ENCODE measurements around the gene VAV2. TPM values are rescaled to one million over a fixed set of nuclear protein-coding genes. Genes with fewer than 3 reads are reported as not detected.

VAV2 gene
- total and polyA plus RNA-seq, 12 donors = 3.3 to 96.2 (median 31.2) TPM

DNA sequence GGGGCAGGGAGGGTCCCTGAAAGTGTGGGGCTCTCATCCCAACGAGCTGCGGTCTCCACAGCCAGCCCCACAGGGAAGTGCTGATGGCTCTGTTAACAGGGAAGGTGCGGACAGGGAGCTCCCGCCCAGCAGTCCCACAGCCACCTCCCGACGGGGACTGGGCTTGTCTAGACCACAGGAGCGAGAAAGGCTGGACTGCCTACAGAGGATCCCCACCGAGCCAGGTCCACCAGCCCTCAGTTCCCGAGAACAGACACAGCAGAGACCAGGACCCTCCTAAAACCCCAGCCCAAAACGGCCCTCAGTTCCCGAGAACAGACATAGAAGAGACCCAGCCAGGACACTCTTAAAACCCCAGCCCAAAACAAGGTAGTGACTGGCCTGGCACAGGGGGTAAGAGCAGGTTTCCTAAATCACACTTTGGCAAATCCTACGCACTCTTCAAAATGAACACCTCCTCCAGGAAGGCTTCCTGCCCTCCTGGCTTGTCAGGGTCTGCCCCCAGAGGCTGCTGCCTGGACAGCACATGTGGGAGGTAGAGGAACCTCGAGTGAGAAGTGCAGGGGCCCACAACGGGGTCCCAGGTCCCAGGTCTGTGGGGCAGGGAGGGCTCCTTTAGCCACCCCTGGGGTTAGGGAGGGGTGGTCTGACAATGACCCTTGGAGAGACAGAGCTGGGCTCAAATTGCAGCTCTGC lies 167.9 kb downstream of the VAV2 start:
- TF ChIP-seq POLR2A (IDR thresholded peaks at IDR 0.05) (no peak), CTCF (IDR thresholded peaks at IDR 0.05) (no peak)
- Histone ChIP-seq H3K36me3 (replicated peaks in 1 of 2) (no peaks in the 10 kb centered on the region), H3K9me3 (replicated peaks in 1 of 3) (no peaks in the 10 kb centered on the region), H3K27ac (no peak overlapping the region), H3K4me1 (replicated peaks in 1 of 2) (peaks cover 0 to 13% of the 10 kb centered on the region in 2 donors), H3K27me3 (no peaks in the 10 kb centered on the region), H3K4me3 (no peak overlapping the region)
- intact Hi-C loops (cut with DNase I) = no loop called here
- no peak for DNase-seq
- WGBS, 4 donors = 83 to 96% (median 89%) methylated on average over 5 to 14 of the region's 14 CpGs

- no peak for DNase-seq
- no peak overlapping the region for H3K27ac ChIP-seq
- intact Hi-C loops (cut with DNase I) = no loop called here
- peaks cover 0 to 13% of the 10 kb centered on the region in 2 donors for H3K4me1 ChIP-seq (replicated peaks in 1 of 2)
- H3K36me3 ChIP-seq (replicated peaks in 1 of 2) = no peaks in the 10 kb centered on the region
- TF ChIP-seq POLR2A (IDR thresholded peaks at IDR 0.05) = no peak
- no peak for TF ChIP-seq CTCF (IDR thresholded peaks at IDR 0.05)
- H3K9me3 ChIP-seq (replicated peaks in 1 of 3) = no peaks in the 10 kb centered on the region
- H3K27me3 ChIP-seq = no peaks in the 10 kb centered on the region
- no peak overlapping the region for H3K4me3 ChIP-seq
- WGBS, 4 donors = 82 to 89% (median 85%) methylated on average over 17 to 29 of the region's 29 CpGs
Measured at GRCh38 chr9:133823189-133824105, 168.7 kb downstream of the VAV2 start.

DNA sequence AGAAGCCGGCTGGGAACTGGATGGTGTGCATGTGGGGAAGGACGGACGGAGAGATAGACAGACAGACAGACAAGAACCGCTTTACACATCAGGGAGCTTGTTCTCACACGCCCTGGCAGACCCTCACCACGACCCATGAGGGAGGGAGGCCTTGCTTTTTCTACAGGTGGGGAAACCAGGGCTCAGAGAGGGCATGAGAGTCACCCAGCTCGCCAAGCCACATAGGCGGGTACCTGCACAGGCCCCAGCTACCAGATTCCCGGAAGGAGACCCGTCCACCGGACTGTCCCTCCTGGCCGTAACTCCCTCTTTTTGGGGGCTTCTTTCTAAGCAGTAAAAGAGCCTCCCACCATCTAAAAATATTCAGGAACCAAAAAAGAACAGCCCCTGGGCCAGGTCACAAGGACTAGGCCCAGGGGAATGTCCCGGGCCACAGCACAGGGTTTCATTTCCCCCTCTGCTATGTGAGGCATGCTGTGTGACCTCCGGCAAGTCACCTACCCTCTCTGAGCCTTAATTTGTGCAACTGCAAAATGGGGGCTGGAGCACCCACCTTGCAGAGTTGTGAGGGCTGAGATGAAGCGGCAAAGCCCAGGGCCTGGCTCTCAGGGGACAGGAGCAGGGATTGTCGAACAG lies 169.6 kb downstream of the VAV2 start:
- 88 to 94% (median 92%) methylated on average over 16 of the region's 16 CpGs for WGBS, 4 donors
- intact Hi-C loops (cut with DNase I) = no loop called here
- no peaks in the 10 kb centered on the region for H3K36me3 ChIP-seq (replicated peaks in 1 of 2)

More for the DNA sequence above, 169.6 kb downstream of the VAV2 start:
- Histone ChIP-seq H3K4me1 (replicated peaks in 1 of 2) (peaks cover 0 to 13% of the 10 kb centered on the region in 2 donors), H3K4me3 (no peak overlapping the region), H3K27ac (no peak overlapping the region), H3K27me3 (no peaks in the 10 kb centered on the region), H3K9me3 (replicated peaks in 1 of 3) (no peaks in the 10 kb centered on the region)
- no peak for DNase-seq
- no peak for TF ChIP-seq POLR2A (IDR thresholded peaks at IDR 0.05)
- no peak for TF ChIP-seq CTCF (IDR thresholded peaks at IDR 0.05)

Measured in adrenal gland (tissue), 12 donors.